ENCODE data around the gene LGALS4. TPM values are rescaled to one million over a fixed set of nuclear protein-coding genes. Genes with fewer than 3 reads are reported as not detected.

The LGALS4 gene, protein sequence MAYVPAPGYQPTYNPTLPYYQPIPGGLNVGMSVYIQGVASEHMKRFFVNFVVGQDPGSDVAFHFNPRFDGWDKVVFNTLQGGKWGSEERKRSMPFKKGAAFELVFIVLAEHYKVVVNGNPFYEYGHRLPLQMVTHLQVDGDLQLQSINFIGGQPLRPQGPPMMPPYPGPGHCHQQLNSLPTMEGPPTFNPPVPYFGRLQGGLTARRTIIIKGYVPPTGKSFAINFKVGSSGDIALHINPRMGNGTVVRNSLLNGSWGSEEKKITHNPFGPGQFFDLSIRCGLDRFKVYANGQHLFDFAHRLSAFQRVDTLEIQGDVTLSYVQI
- total RNA-seq, result not detected in 2 replicates

DNA sequence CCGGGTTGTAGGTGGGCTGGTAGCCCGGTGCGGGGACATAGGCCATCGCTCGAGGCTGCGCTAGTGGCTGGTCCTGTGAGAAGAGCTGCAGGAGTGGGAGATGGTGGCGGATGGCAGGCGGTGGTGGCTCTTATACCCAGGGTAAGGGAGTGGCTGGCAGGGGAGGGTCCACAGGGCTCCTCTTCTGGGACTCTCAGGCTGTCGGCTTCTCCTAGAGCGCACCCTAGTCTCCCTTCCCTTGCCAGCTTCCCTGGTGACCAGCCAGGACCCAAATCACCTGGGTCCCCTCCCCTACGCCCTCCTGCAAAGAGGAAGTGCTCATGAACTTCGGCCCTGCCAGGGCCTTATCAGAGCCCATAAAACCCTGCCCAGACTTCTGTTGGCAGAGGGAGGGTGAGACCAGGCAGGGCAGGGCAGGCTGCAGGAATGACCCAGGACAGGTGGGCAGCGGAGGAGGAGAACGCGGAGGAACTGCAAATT lies at the start of gene LGALS4:
Gene LGALS4 (minus strand): TSS at position 105 of the 480 bp plus-strand sequence. CDS start 59 bp downstream, at position 46.

DNA sequence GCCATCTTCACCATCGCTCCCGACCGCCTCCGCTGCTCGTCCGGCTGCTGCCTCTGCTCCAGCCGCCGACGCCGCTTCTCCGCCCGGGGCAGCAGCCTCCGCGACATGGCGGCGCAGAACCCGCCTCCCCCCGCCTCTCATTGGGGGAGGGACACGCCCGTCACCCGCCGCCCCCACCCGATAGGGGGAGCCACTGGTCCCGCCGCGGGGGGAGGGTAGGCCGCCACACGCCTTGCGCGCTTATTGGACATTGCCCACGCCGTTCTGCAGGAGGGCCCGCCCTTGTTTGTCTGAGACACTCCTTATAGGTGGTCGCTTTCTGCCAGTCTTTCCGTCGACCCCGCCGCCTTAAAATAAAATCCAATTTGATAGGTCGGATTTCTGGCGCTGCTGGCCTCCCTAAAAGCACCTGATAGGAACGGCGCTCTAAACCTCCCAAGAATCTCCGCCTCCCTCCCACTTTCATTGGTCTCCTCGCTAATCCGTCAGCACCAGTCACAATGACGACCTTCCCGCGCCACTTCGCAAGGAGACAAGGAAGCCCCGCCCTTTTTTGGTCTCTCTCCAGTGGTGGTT lies 37.2 kb upstream of the LGALS4 start, which contains the start of gene HNRNPL:
Gene HNRNPL (minus strand): TSS at position 127 of the 576 bp plus-strand sequence. CDS start 20 bp downstream, at position 107.

GRCh38 chr19:38788478-38789243 lies 24.1 kb downstream of the LGALS4 start, which contains the start of gene LGALS7B:
LGALS7B (plus strand) TSS chr19:38789200; CDS start chr19:38789227, 27 bp downstream.

GRCh38 chr19:38773469-38774177 lies 39.1 kb downstream of the LGALS4 start, which contains the start of gene LGALS7:
LGALS7 (minus strand) TSS chr19:38773517; CDS start chr19:38773492, 25 bp downstream.

Other genes with a start within 250 kb of the LGALS4 start
- 1.2 TPM in 1 of 2 replicates, not detected in the other for gene MAP4K1, start 195.0 kb downstream of the LGALS4 start, total RNA-seq
- 515 and 517 TPM in 2 replicates for gene EIF3K, start 193.8 kb downstream of the LGALS4 start, total RNA-seq
- gene ACTN4, start 165.3 kb downstream of the LGALS4 start, total RNA-seq, result 411 and 523 TPM in 2 replicates
- 0.29 and 0.35 TPM in 2 replicates for gene CAPN12, start 68.5 kb downstream of the LGALS4 start, total RNA-seq
- gene LGALS7, start 39.4 kb downstream of the LGALS4 start, total RNA-seq, result not detected in 2 replicates
- gene LGALS7B, start 23.7 kb downstream of the LGALS4 start, total RNA-seq, result not detected in 2 replicates
- 25.3 and 49.9 TPM in 2 replicates for gene ECH1, start 18.8 kb upstream of the LGALS4 start, total RNA-seq
- 314 and 362 TPM in 2 replicates for gene HNRNPL, start 37.0 kb upstream of the LGALS4 start, total RNA-seq
- gene RINL, start 65.3 kb upstream of the LGALS4 start, total RNA-seq, result 1.7 and 3.5 TPM in 2 replicates
- 48.4 TPM in 2 replicates for gene SIRT2, start 86.7 kb upstream of the LGALS4 start, total RNA-seq
- 17.5 and 23.4 TPM in 2 replicates for gene NFKBIB, start 87.0 kb upstream of the LGALS4 start, total RNA-seq
- gene CCER2, start 99.2 kb upstream of the LGALS4 start, total RNA-seq, result not detected in 2 replicates
- gene SARS2, start 117.8 kb upstream of the LGALS4 start, total RNA-seq, result 28.8 and 36.2 TPM in 2 replicates
- gene MRPS12, start 118.0 kb upstream of the LGALS4 start, total RNA-seq, result 52.5 and 66.3 TPM in 2 replicates
- 22.3 and 30.0 TPM in 2 replicates for gene FBXO17, start 162.8 kb upstream of the LGALS4 start, total RNA-seq
- 7.8 and 8.4 TPM in 2 replicates for gene FBXO27, start 219.6 kb upstream of the LGALS4 start, total RNA-seq